Activated T-cell treated with anti-CD3 and anti-CD28 coated beads for 24 hours (primary cell): ENCODE results near the gene SEMA6C.

ENCODE experiments used
- DNase-seq: peaks from one replicate; pipeline ENCODE4 v3.0.0-alpha.2; 2020; ENCODE audit warnings: low read depth

SEMA6C gene

DNA sequence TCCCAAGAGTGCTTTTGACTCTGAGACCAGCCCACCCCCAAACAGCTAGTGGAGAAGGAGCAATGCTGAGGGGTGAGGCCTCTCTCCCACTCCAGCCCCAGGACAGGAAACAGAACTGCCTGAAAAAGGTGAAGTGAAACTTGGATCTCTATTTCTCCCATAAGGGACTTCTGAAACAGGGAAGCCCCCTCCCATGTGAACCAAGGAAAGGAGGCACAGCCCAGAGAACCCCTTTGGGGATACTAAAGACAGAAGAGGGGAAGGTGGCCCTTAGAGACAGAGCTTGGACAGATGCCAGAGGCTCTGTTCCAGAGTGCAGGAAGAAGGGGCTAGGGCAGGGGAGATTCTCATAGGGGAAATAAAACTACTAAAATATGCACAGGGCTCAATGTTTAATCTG lies 12.9 kb upstream of the SEMA6C start:
- DNase-seq, result no peak

DNA sequence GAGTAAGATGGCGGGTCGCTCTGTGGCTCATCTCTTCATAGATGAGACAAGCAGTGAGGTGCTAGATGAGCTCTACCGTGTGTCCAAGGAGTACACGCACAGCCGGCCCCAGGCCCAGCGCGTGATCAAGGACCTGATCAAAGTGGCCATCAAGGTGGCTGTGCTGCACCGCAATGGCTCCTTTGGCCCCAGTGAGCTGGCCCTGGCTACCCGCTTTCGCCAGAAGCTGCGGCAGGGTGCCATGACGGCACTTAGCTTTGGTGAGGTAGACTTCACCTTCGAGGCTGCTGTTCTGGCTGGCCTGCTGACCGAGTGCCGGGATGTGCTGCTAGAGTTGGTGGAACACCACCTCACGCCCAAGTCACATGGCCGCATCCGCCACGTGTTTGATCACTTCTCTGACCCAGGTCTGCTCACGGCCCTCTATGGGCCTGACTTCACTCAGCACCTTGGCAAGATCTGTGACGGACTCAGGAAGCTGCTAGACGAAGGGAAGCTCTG lies 12.4 kb upstream of the SEMA6C start:
- no peak for DNase-seq

DNA sequence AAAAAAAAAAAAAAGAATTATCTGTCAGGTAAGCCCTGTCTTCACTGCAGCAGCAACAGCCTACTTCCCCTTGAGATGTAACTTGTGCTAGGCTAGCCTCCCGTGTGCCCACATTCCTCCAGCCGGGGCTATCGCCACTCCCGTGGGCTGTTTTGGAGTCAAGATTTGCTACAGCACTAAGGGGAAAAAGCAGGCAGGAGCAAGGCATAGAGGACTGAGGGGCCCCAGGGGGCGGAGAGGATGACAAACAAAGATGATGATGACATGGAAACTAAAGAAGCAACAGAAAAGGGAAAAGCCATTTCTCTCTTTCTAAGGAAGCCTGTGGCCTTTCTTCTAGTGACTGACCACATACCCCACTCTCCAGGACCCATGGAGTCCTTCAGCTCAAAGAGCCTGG lies 11.9 kb upstream of the SEMA6C start:
- DNase-seq, result peak; percentile 43

DNA sequence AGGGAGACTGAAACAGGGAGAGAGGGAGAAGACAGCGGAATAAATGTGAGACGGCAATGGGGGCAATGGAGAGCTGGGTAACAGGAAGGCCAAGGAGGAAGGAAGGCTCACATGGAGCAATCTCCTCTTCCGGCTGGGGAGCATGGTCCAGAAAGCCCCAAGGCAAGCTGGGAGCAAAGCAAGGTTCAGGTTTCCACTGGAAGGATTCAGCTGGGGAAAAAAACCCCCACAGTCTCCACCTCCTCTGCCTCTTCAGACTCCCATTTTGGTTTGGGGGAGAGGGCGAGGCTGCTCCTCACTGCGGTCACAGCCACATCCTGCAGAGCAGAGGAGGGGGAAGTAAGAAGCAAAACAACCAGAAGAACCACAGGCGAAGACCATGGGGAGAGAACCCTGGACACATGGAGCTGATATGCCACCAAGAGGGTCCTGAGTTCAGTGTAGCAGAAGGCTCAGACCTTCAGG lies 10.7 kb upstream of the SEMA6C start:
- peak; percentile 44 for DNase-seq

DNA sequence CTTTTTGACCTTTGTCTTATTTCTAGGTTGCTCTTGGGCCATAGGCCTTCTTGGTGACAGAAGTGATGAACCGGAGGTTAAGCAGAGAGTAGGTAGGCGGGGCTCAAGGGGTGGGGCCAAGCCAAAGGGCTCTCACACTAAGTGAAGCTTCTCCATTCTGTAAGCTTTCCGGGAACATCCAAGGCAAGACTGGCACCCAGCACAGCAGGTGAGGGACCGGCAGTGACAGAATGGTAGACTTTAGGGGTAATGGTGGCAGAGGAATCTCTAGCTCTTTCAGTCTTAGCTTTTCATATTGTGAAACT lies 10.0 kb upstream of the SEMA6C start, which contains the start of gene TNFAIP8L2:
Gene TNFAIP8L2, plus strand, starts transcription at position 135 of the 305 bp plus-strand sequence. CDS start 2,049 bp downstream, outside the sequence.
- DNase-seq, result peak; percentile 74

DNA sequence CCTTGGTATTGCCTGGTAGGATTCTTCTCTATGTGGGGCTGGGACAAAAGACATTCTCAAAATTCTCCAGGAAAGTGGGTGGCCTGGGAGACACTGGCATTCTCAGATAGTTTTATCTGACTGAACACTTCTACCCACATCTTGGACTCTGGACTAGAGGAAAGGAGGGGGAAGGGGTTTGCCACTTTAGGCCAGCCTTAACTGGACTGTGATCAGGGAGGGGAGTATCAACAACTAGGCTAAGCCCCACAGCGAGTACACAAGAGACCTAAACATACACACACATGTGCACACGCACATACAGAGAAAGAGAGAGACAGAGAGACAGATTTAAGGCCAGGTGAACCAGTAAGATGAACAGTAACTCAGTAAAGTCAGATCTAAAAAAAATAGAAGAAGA lies 1.2 kb upstream of the SEMA6C start:
- DNase-seq, result no peak

DNA sequence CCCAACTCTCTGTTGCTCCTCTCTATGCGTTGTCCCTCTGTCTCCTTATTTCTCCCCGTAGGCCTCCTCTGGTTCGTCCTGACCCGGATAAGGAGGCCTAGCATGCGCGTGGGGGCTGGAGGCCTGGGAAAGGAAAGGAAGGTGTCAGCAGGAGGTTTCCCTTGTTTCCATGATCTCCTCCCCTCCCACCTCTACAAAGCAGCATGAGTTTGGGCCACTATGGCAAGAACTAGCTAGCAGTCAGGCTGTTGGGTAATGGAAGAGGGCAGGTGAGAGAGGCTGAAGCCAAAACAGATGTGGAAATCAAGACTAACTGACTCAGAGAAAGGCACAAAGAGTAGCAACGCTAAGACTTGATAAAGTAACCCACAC lies 687 bp upstream of the SEMA6C start:
- DNase-seq, result no peak

DNA sequence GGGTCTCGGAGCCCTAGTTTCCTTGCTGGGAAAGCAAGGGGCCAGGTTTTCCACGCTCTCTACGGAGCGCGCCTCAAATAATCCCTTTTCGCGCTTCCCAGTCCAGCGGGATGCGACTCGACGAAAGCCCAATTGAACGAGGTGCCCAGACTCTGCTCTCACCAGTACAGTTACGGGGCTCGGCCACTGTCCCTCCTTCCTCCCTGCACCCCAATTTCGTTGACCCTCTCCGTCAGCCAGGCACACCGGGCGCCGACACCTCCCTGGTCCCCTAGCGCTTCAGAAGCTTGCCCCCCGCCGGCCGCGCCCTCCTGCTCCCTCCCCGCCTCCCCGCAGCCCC lies 389 bp downstream of the SEMA6C start:
- DNase-seq, result no peak

DNA sequence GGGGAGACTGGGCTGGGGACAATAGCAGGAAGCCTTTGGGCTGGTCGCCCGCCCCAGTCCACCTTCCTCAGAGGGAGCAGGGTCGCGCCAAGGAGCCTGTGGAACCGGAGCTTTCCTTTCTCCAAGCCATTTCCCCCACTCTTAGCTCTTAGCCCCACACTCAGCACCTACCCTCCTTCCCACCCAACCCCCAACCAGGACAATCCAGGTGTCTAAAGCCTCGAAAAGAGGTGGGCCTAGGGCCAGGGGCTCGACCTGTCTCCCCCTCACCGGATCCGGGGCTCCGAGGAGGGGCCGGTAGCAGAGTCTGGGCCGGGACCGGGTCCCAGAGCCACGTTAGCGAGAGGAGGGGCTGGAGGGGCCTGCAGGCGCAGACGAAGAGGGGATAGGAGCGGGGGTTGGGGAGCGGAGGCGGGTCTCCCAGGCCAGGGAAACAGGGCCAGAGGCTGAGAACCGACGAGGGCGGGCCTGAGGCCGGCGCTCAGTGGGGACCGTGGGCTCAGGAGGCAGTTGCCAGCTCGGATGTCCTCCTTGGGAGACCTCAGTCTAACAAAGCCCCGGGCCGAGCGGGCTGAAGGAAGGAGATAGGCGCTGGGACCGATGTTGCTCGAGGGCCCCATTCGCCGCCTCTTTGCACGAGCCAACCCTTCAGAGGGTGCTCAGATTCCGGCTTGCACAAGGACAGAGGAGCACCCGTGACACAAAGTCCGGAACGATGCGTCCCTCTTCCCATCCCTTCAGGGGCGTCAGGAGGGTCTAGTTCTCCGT lies 943 bp downstream of the SEMA6C start:
- no peak for DNase-seq

DNA sequence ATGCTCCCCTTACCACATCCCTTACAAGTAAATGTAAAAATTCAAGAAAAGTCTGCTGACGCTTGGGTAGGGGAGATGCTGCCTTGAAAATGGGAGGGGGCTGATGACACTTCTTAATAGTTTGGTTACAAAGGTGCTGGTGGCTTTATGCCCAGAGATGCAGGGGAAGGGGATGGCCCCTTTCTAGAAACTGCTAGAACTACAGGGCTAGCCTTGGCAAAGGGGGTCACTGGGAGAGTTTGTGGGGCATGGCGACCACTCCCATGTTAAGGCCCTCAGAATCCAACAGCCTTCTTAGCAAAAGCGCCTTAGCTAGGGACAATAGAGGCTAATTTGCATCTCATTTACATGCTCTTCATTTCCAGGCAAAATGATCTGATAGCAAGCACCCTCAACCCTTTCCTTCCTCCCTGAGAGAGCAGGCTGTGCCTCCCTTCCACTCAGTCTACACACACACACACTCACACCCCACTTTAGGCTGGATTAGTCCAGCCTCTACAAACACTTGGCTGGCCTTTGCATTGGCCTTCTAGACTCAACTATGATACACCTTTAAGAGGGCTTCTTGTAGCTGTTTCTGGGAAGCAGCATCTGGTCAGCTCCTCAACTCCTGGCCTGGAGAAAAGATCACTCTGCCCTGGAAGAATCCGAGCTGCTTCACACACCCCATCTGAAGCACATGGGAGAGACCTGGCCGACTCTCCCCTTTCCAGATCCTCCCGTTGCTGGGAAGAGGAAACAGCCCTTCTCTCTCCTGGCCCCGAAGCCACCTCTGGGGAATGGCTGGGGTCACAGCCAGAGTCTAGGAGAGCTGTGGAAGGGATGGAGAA lies 1.7 kb downstream of the SEMA6C start:
- DNase-seq, result no peak

DNA sequence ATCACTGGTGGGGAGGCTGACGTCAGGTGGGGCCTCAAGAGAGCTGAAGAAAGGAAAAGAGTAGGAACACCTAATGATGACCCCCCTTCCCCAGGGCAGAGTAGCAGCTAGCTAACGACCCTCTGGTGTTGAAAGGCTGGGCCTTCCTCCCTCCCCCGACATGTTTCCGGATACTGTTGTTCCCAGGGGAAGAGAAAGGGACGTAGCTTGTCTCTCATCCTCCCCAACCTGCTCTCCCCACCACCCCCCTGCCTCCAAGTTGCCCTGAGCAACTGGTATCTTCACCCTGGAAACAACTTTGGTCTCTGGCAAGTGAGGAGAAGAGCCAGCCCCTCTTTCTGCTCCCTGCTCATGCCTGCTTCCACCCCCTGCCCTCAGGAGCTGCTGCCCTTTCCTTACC lies 2.4 kb downstream of the SEMA6C start:
- no peak for DNase-seq

DNA sequence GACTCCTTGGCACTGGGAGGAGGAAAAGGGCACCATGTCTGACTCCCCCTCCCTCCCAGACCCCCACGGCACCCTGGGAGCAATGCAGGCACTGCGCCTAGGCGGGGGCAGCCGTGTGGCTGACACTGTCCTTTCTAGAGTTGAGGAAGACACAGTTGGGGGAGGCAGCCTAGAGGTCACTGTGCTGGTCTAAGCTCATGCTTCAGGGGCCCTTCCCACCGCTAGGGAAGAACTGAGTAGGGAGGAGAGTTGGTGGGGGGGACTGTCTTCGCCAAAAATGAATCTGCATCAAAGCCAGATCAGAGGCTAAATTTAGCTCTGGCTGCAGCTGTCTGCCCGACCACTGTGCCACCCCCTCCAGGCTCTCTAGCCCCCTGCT lies 3.4 kb downstream of the SEMA6C start:
- DNase-seq, result no peak

DNA sequence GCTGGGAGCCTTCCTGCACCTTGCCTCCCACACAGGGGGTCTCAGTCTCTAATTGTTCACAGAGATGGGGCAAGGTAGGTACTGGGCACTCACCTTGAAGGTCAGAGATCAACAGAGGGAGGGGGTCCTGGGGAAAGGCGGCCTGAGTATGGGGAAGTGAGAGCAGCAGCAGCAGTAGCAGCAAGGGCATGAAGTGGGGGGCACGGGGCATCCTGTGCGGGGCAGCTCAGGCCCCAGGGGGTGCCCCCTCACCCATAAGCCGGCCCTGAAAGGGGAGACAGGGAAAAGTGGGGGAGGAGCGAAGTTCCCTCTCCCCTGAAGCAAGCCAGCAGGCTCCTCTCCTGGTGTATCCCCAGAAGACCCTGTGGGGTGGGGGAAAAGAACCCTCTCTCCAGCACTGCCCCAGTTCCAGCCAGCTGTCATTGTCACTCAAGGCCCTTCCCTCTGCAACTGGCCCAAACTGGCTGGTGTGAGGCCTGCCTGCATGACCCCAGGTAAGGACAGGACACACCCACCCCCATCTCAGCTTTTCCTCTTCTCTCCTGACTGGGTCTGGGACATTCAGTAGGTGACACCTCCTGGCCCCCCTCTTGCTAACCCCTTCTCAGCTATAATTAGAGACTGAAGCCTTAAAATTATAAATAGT lies 3.9 kb downstream of the SEMA6C start:
- no peak for DNase-seq

DNA sequence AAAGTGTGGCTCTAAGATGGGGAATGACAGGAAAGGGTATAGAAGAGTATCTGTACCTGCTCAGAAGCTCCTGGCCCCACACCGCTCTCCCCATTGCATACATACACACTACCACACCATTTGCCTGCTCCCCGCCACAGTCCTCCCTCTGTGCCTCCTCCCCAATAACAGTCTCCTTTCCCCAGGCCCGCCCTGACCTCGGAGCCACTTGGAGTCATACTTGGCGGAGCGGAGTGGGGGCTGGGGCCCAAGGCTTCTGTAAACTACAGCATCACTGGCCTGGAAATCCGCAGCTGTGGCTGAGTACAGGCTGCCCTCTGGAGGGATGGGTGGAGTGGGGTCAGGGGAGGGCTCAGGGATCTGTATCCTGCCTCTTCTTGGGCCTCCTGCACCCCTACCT lies 8.6 kb downstream of the SEMA6C start:
- no peak for DNase-seq

DNA sequence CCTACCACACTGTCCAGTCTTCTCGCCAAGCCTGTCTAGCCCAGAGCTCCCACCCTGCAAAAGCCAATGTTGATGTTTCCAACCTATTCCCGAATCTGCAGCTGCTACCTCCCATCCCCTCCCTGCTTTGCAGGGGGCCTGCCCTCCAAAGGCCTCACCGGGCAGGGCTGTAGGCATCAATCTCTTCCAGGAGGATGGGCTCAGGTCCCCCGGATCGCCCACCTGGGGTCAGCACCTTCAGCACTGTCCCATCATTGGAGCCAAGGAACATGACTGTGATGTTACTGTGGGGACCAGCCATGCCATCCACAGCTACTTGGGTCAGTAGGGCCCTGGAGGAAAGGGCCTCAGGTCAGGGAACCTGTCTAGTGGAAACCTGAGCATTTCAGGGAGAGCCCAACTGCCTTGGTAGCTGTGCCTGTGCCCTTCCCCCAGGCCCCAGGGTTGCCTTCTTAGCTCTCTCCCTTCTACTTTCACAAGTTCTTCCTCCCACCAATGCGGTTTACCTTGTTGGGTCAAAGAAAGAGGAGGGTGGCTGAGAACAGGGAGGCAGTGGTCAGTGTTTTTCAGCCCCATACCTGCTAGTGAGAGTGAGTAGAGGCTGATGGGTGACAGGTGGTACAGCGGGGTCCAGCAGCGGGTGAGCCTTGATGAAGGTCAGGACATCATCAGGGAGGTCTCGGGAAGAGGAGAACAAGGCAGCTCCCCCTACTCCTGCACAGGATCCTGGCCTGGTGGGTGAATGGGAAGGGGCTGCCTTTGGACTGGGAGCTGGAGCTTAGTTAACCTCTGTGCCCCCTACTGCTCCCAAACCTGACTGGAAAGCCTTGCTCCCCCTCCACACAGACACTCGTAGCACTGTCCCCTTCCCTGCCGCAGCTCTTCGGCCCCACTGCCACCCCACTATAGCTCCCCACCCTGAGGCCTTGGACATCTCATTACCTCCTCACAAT lies 10.7 kb downstream of the SEMA6C start:
- DNase-seq, result no peak

DNA sequence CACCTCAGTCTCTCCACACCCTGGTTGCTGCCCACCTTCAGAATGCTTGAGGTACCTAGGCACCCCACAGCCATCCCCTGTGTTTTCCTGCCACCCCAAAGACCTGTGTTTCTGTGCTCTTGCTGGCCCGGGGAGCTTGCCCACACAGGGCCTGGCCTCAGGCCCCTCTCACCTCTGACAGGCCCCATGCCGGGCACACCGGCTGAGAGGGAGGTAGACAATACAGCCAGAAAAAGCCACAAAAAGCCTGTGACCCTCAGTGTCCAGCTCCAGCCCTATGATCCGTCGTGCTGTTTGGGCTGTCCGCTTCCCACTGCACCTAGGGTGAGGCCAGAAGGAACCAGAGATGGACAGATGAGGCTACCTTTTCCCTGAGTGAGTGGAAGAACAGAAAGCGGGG lies 11.4 kb downstream of the SEMA6C start:
- DNase-seq, result no peak

DNA sequence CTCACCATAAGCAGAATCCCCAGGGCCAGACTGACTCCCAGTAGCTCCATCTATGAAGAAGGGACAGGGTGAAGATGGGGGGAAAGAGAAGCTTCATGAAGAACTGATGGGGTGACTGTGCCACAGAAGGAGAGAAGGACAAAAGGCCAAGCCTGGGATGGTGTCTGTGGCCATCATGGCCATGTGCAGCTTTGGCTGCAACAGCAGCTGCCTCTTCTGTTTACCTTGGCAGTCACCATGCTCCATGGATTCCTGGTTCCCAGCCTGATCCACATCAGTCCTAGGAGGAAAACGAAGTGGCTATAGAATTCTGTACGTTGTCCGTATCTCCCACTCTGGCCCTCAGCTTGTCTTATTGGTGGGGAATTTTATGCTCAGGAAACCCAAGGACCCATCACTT lies 12.0 kb downstream of the SEMA6C start:
- no peak for DNase-seq

DNA sequence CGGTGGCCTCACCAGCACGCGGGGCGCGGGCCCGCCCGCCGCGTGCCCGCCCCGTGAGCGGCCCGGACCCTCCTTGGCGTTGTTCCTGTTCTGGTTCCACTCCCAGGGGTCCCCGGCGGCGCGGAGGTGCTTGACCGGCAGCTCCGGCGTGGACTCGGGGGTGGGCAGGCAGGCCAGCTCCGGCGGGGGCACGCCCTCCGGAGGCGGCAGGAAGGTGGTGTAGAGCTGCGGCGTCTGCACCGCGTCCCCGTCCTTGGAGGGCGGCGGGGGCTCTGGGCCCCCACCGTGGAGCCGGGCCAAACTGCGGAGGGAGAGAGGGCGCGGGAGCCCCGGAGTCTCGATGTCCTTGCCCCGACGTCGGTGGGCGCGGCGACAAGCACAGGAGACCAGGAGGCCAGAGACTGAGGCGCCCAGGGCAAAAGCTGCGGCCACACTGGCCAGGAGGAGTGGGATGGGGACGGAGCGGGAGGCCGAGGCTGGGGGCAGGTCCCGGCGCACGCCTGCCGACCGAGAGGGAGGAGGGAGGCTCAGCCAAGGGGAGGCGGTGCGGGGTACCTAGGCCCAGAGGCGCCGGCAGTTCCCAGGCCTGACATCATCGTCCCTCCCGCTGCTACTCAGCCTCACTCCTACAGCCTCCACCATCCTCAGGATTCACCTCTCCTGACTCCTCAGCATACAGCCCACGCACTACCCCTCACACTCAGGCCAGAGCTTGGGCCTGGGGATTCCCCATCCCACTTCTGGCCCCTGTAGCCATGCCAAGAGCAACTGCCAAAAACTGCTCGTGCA lies 13.2 kb downstream of the SEMA6C start:
- no peak for DNase-seq

DNA sequence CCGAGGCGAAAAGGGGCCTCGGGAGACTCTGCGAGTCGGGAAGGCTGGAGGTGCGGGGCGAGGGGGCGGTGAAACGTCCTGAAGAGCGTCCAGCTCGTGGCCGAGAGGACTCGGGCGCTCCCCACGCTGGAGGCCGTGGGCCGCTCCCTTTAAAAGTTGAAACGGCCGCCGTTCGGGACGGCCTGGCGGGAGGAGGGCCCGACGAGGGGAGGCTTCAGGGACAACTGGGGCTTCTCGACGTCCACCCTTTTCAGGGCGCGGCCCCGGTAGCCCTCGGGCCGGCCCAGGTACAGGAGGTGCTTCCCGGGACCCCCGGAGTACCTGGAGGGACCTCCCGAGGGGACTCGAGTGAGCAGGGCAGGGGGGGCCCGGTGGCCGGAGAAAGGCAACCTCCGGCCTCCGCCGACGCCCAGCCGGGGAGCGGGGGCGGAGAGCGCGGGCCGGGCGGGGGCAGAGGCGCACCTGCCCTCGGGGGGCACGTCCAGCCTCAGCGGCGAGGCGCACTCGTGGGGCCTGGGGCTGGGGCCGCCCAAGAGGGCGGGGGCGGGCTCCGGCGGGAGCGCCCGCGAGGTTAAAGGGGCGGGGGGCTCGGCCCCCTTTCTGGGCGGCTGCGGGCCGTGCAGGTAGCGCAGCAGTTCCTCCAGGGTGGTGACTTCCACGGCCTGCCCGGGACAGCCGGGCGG lies 14.0 kb downstream of the SEMA6C start:
- DNase-seq, result no peak

DNA sequence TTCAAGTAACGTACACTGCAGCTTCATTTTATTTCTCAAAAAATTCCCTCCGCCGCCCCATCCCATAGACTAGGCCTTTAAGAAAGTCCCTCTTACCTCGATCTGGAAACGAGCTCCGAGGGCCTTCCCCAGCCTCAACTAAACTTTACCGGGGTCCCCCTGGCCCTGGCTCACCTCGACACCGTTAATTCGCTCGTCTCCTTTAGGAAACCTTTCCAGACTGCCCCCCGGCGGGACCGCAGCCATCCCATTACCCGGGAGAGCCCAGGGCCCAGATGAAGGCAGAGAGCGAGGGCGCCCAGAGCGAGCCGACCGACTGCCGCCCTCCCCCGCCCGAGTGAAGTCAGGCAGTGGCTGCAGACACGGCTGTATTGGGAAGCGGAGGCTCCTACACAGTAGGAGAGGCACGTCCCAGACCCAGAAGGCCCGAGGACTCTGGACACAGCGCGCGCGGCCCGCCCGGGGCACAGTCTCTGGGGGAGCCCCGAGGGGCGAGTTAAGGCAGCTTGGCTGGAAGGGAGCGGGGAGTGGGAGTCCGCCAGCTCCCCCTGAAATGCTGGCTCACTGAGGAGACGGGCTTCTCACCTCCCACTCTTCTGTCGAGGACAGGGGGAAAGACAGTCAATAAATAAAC lies 14.6 kb downstream of the SEMA6C start:
- DNase-seq, result no peak
